H1 (cell line): ENCODE data around the gene BIRC2. TPM values are rescaled to one million over a fixed set of nuclear protein-coding genes. Genes with fewer than 3 reads are reported as not detected.

Experiments used
- CTCF ChIA-PET: fragments of 300-600 bp; sonication (Branson Sonifier 250); formaldehyde crosslinking; loops from one replicate; lab custom pipeline; 2021; ENCODE audit not compliant: partially characterized antibody; lab: Charles Lee
- POLR2A ChIA-PET: fragments of 300-600 bp; sonication (Branson Sonifier 250); formaldehyde crosslinking; loops from one replicate; lab custom pipeline; 2021; ENCODE audit warnings: inconsistent platforms; ENCODE audit not compliant: partially characterized antibody; lab: Charles Lee
- DNase-seq, 2 experiments: peaks; one replicate each; pipeline versions ENCODE4 v3.0.0 to v3.0.0-alpha.2; 2010 to 2022; ENCODE audit warnings: low spot score in 2 of 2, low read depth in 1 of 2, mixed read lengths in 1 of 2
- FAIRE-seq: peaks from 2 replicates; lab custom pipeline; 2011; peaks lifted over from hg19 to GRCh38; lab: Jason Lieb, UNC
- H2AFZ ChIP-seq: 2 replicates; pipeline ENCODE4 v1.8.1; 2012; ENCODE audit warnings: low read length, inconsistent platforms
- H2AK5ac ChIP-seq: 2 replicates; pipeline ENCODE4 v1.6.1; 2013; ENCODE audit warnings: low read depth, low read length
- H2BK120ac ChIP-seq: replicated peaks from 2 replicates; pipeline ENCODE3; 2013; ENCODE audit warnings: low read depth, low read length, inconsistent platforms
- H2BK12ac ChIP-seq: 2 replicates; pipeline ENCODE4 v1.6.1; 2013; ENCODE audit warnings: low read depth, low read length
- H2BK15ac ChIP-seq: 2 replicates; pipeline ENCODE4 v1.6.1; 2013; ENCODE audit warnings: low read length
- H2BK20ac ChIP-seq: 2 replicates; pipeline ENCODE4 v1.6.1; 2013; ENCODE audit warnings: low read length
- H2BK5ac ChIP-seq: 2 replicates; pipeline ENCODE4 v1.6.1; 2013; ENCODE audit warnings: low read depth, low read length
- H3K14ac ChIP-seq: 2 replicates; pipeline ENCODE4 v1.6.1; 2013; ENCODE audit warnings: inconsistent platforms; ENCODE audit not compliant: insufficient read length
- H3K18ac ChIP-seq: 2 replicates; pipeline ENCODE4 v1.6.1; 2013; ENCODE audit warnings: low read length; ENCODE audit errors: extremely low read depth
- H3K23ac ChIP-seq: 2 replicates; pipeline ENCODE4 v1.6.1; 2013; ENCODE audit warnings: inconsistent platforms; ENCODE audit not compliant: insufficient read length
- H3K23me2 ChIP-seq: 2 replicates; pipeline ENCODE4 v1.6.1; 2013; ENCODE audit warnings: low read depth, low read length
- H3K27ac ChIP-seq: 2 replicates; pipeline ENCODE4 v1.6.1; 2011; ENCODE audit warnings: low read depth, low read length, inconsistent platforms
- H3K27me3 ChIP-seq, 4 experiments: replicated peaks in 1 of 4; 1 replicate in 1 of 4; 2 replicates in 3 of 4; pipeline versions ENCODE4 v1.6.1 to v1.8.1; 2011 to 2013; ENCODE audit warnings: low read length in 3 of 4, mild to moderate bottlenecking in 3 of 4, inconsistent platforms in 2 of 4, mixed read lengths in 2 of 4, moderate library complexity in 1 of 4; ENCODE audit not compliant: control insufficient read depth in 3 of 4, insufficient read depth in 3 of 4; ENCODE audit errors: extremely low read depth in 1 of 4
- H3K36me3 ChIP-seq, 4 experiments: 2 replicates each; pipeline versions ENCODE4 v1.6.1 to v1.8.1; 2011 to 2013; ENCODE audit warnings: mild to moderate bottlenecking in 4 of 4, low read length in 3 of 4, moderate library complexity in 2 of 4, control low read depth in 1 of 4, inconsistent platforms in 1 of 4; ENCODE audit not compliant: insufficient read depth in 4 of 4, control insufficient read depth in 2 of 4
- H3K4ac ChIP-seq: replicated peaks from 2 replicates; pipeline ENCODE3; 2013; ENCODE audit warnings: low read length, low read depth, mixed read lengths, inconsistent platforms; ENCODE audit not compliant: insufficient read length
- H3K4me1 ChIP-seq, 4 experiments: replicated peaks in 1 of 4; 1 replicate in 1 of 4; 2 replicates in 3 of 4; pipeline versions ENCODE4 v1.6.1 to v1.8.1; 2011 to 2013; ENCODE audit warnings: low read length in 3 of 4, inconsistent platforms in 2 of 4, mixed read lengths in 1 of 4; ENCODE audit not compliant: insufficient read depth in 4 of 4, control insufficient read depth in 3 of 4
- H3K4me2 ChIP-seq, 2 experiments: 2 replicates each; pipeline versions ENCODE4 v1.6.1 to v1.8.1; 2011 to 2013; ENCODE audit warnings: low read depth in 2 of 2, low read length in 2 of 2, control low read depth in 1 of 2, inconsistent platforms in 1 of 2, mild to moderate bottlenecking in 1 of 2; ENCODE audit not compliant: insufficient read depth in 1 of 2
- H3K4me3 ChIP-seq, 4 experiments: fragments of 200-600, 300-600 bp in 1 of 4; sonication (generic), shearing (Covaris generic), sonication (Bioruptor Twin) in 1 of 4; 2 replicates each; pipeline versions ENCODE4 v1.5.1 to v1.8.1; 2011 to 2016; ENCODE audit warnings: low read length in 4 of 4, low read depth in 3 of 4, control low read depth in 2 of 4, inconsistent platforms in 2 of 4, mild to moderate bottlenecking in 2 of 4, mixed read lengths in 1 of 4, moderate library complexity in 1 of 4; ENCODE audit not compliant: insufficient read depth in 2 of 4; ENCODE audit errors: extremely low read depth in 1 of 4
- H3K56ac ChIP-seq: replicated peaks from 2 replicates; pipeline ENCODE3; 2013; ENCODE audit warnings: low read depth, mild to moderate bottlenecking, mixed read lengths, low read length, inconsistent platforms; ENCODE audit not compliant: insufficient read length
- H3K79me1 ChIP-seq: 2 replicates; pipeline ENCODE4 v1.6.1; 2013; ENCODE audit warnings: low read depth, low read length, control low read depth
- H3K79me2 ChIP-seq, 2 experiments: 2 replicates each; pipeline versions ENCODE4 v1.6.1 to v1.8.1; 2012 to 2013; ENCODE audit warnings: low read length in 2 of 2, mild to moderate bottlenecking in 2 of 2, inconsistent platforms in 1 of 2; ENCODE audit not compliant: insufficient read depth in 2 of 2, control insufficient read depth in 1 of 2
- H3K9ac ChIP-seq, 4 experiments: replicated peaks in 1 of 4; 1 replicate in 1 of 4; 2 replicates in 3 of 4; pipeline versions ENCODE4 v1.6.1 to v1.8.1; 2011 to 2013; ENCODE audit warnings: low read depth in 3 of 4, low read length in 3 of 4, control low read depth in 2 of 4, mild to moderate bottlenecking in 2 of 4, moderate library complexity in 2 of 4, inconsistent platforms in 1 of 4; ENCODE audit errors: extremely low read depth in 1 of 4
- H3K9me3 ChIP-seq, 2 experiments: 2 replicates each; pipeline versions ENCODE4 v1.6.1 to v1.8.1; 2012 to 2013; ENCODE audit warnings: mild to moderate bottlenecking in 2 of 2, moderate library complexity in 2 of 2, control low read depth in 1 of 2, inconsistent platforms in 1 of 2, low read depth in 1 of 2, low read length in 1 of 2, mixed read lengths in 1 of 2; ENCODE audit not compliant: insufficient read depth in 2 of 2
- H4K20me1 ChIP-seq, 2 experiments: replicated peaks in 1 of 2; 2 replicates each; pipeline versions ENCODE3 to v1.8.1; 2011 to 2013; ENCODE audit warnings: inconsistent platforms in 2 of 2, low read length in 2 of 2, mild to moderate bottlenecking in 1 of 2; ENCODE audit not compliant: insufficient read depth in 2 of 2, control insufficient read depth in 1 of 2
- H4K5ac ChIP-seq: 2 replicates; pipeline ENCODE4 v1.6.1; 2013; ENCODE audit warnings: low read length, low read depth, mixed read lengths, inconsistent platforms; ENCODE audit not compliant: insufficient read length
- H4K8ac ChIP-seq: 2 replicates; pipeline ENCODE4 v1.8.0; 2013; ENCODE audit warnings: mild to moderate bottlenecking, moderate library complexity, low read length, inconsistent platforms; ENCODE audit not compliant: insufficient read depth; ENCODE audit errors: extremely low read depth
- H4K91ac ChIP-seq: replicated peaks from 2 replicates; pipeline ENCODE3; 2013; ENCODE audit warnings: low read length, mixed read lengths, inconsistent platforms; ENCODE audit not compliant: insufficient read length
- ASH2L ChIP-seq: fragments of 200-600, 300-600 bp; sonication (generic); IDR thresholded peaks from one replicate; pipeline ENCODE4 v1.7.1; 2017; ENCODE audit warnings: low read length
- GABPA ChIP-seq: IDR thresholded peaks from 2 replicates; pipeline ENCODE4 v1.6.1; 2011; ENCODE audit warnings: mild to moderate bottlenecking, low read length, moderate library complexity, borderline replicate concordance; ENCODE audit not compliant: insufficient read depth
- POLR2A ChIP-seq, 2 experiments: IDR thresholded peaks; 1 replicate in 1 of 2; 2 replicates in 1 of 2; pipeline ENCODE4 v1.6.1; 2011; ENCODE audit warnings: low read depth in 2 of 2, low read length in 2 of 2, mild to moderate bottlenecking in 2 of 2; ENCODE audit errors: control extremely low read depth in 1 of 2
- RAD21 ChIP-seq, 2 experiments: IDR thresholded peaks in 1 of 2; conservative IDR thresholded peaks in 1 of 2; 2 replicates each; pipeline ENCODE4 v1.6.1; 2011; ENCODE audit warnings: low read depth in 2 of 2, low read length in 2 of 2, improper control_type of control experiment in 1 of 2, inconsistent platforms in 1 of 2, mild to moderate bottlenecking in 1 of 2, moderate library complexity in 1 of 2
- RBBP5 ChIP-seq: IDR thresholded peaks from 2 replicates; pipeline ENCODE4 v1.7.1; 2012; ENCODE audit warnings: low read depth, mild to moderate bottlenecking, inconsistent platforms, low read length, moderate library complexity, borderline replicate concordance
- WGBS, 2 experiments: shearing (Covaris generic) in 1 of 2; methylation state at CpG; one replicate each; pipeline versions ENCODE4 v1.1.6 to v1.1.7; 2013 to 2015; ENCODE audit warnings: low lambda C conversion rate in 2 of 2, mixed read lengths in 2 of 2, inconsistent platforms in 1 of 2, low coverage in 1 of 2, missing lambda C conversion rate in 1 of 2; ENCODE audit not compliant: insufficient replicate concordance in 2 of 2, insufficient coverage in 1 of 2, insufficient read length in 1 of 2; ENCODE audit errors: extremely low coverage in 1 of 2, missing lambda C conversion rate in 1 of 2; 5-methylcytosine and 5-hydroxymethylcytosine counted together
- polyA plus RNA-seq, 7 experiments: library from polyadenylated mRNA; depleted of rRNA in 3 of 7; stranded (reverse) in 5 of 7; unstranded in 2 of 7; fragments of >200 nt in 5 of 7; fragments of 200-250 nt in 2 of 7; gene quantifications; 1 replicate in 5 of 7; 2 replicates in 1 of 7; 4 replicates in 1 of 7; pipeline versions ENCODE4 v1.2.1 to v1.2.3, GENCODE V29; 2011 to 2013; ENCODE audit warnings: missing spikeins in 2 of 7, mixed read lengths in 2 of 7
- total RNA-seq: library from RNA; stranded (reverse); fragmentation: NEBNext Ultra II Directional; extraction: Animal tissue kit (Norgen Biotek cat#: 25700); gene quantifications from 2 replicates; pipeline ENCODE4 v1.2.1, GENCODE V29; 2021

BIRC2 gene
- total and polyA plus RNA-seq, 2 of the 8 experiments (the other 6 are each of a cell fraction or from before 2014, with no cell fraction given): 18.4 to 24.7 TPM

GRCh38 chr11:102383839-102384238 is 36.8 kb downstream of the BIRC2 start:
- Histone ChIP-seq H3K4me1 (no peaks in the 10 kb centered on the region), H3K4me3 (no peak overlapping the region), H3K79me1 (no peaks in the 10 kb centered on the region), H2BK20ac (no peak overlapping the region), H4K91ac (no peak overlapping the region), H3K14ac (no peak overlapping the region), H4K20me1 (no peaks in the 10 kb centered on the region), H3K18ac (no peak overlapping the region), H2BK120ac (no peak overlapping the region), H3K9ac (no peak overlapping the region), H2BK5ac (no peak overlapping the region), H3K4ac (no peak overlapping the region), H3K27ac (no peak overlapping the region), H3K36me3 (peaks cover 0 to 8% (median 4%) of the 10 kb centered on the region in 4 experiments; a peak in 3 of 8 replicates), H4K8ac (no peak overlapping the region), H2AFZ (no peak overlapping the region), H3K23me2 (no peaks in the 10 kb centered on the region), H2BK12ac (no peak overlapping the region), H2BK15ac (no peak overlapping the region), H3K27me3 (no peaks in the 10 kb centered on the region), H3K4me2 (no peak overlapping the region), H3K79me2 (no peaks in the 10 kb centered on the region), H3K9me3 (no peaks in the 10 kb centered on the region), H3K23ac (no peak overlapping the region), H4K5ac (no peak overlapping the region), H2AK5ac (no peak overlapping the region), H3K56ac (no peak overlapping the region)
- no peak for FAIRE-seq
- no peak for TF ChIP-seq RAD21 (IDR thresholded peaks at IDR 0.05 in 1 of 2, conservative IDR thresholded peaks at IDR 0.05 in 1 of 2; ENCODE audit: low read depth in 2 of 2, low read length in 2 of 2)
- TF ChIP-seq RBBP5: no peak
- TF ChIP-seq POLR2A (IDR thresholded peaks at IDR 0.05; ENCODE audit: control extremely low read depth in 1 of 2, low read depth in 2 of 2, low read length in 2 of 2): no peak
- TF ChIP-seq GABPA: no peak
- no peak for TF ChIP-seq ASH2L
- DNase-seq: no peak
- CTCF ChIA-PET: interaction anchor here (0.7 to 1.6 kb wide), 3 partner anchors 9 to 230 kb away, joined by 3 to 6 read pairs (median 5); no protein-coding TSS in a partner anchor
- 86% methylated on average over 3 of the region's 3 CpGs; no CpG with 5 or more reads in 1 of the 2 experiments for WGBS, 2 experiments
- POLR2A ChIA-PET: interaction anchor here (1.0 kb wide), 1 partner anchor 9 kb away, joined by 4 read pairs; no protein-coding TSS in a partner anchor
